ENCODE measurements around the gene SCNN1G. TPM values are rescaled to one million over a fixed set of nuclear protein-coding genes. Genes with fewer than 3 reads are reported as not detected.

SCNN1G gene
- total RNA-seq, 2 experiments from 2014 or later, result not detected

- POLR2A ChIA-PET, result no interaction called here
Observed at GRCh38 chr16:23254338-23254737, 71.8 kb downstream of the SCNN1G start.

GRCh38 chr16:23255000-23255399 lies 72.5 kb downstream of the SCNN1G start:
- Mint-ChIP-seq H3K4me3 (no peak overlapping the region), H3K4me1 (no peaks in the 10 kb centered on the region), H3K27me3 (peaks cover 5% of the 10 kb centered on the region), H3K9me3 (no peaks in the 10 kb centered on the region), H3K27ac (no peak overlapping the region), H3K36me3 (ENCODE audit: low read depth) (no peaks in the 10 kb centered on the region)
- CTCF ChIA-PET, result no interaction called here
- no peak for DNase-seq
- POLR2A ChIA-PET, result no interaction called here

More at GRCh38 chr16:23254338-23254737, 71.8 kb downstream of the SCNN1G start:
- Mint-ChIP-seq H3K27me3 (peaks cover 5% of the 10 kb centered on the region), H3K36me3 (ENCODE audit: low read depth) (no peaks in the 10 kb centered on the region), H3K9me3 (no peaks in the 10 kb centered on the region), H3K4me1 (no peaks in the 10 kb centered on the region), H3K4me3 (no peak overlapping the region), H3K27ac (no peak overlapping the region)
- no peak for DNase-seq
- CTCF ChIA-PET, result interaction anchor here (0.6 kb wide), 1 partner anchor 181 kb away, joined by 3 read pairs; no protein-coding TSS in a partner anchor

- H3K27me3 Mint-ChIP-seq, result peaks cover 5% of the 10 kb centered on the region
- H3K27ac Mint-ChIP-seq, result no peak overlapping the region
- no peaks in the 10 kb centered on the region for H3K9me3 Mint-ChIP-seq
- no peaks in the 10 kb centered on the region for H3K36me3 Mint-ChIP-seq (ENCODE audit: low read depth)
- ChIA-PET CTCF (no interaction called here), POLR2A (no interaction called here)
- H3K4me1 Mint-ChIP-seq, result no peaks in the 10 kb centered on the region
- DNase-seq, result no peak
- no peak overlapping the region for H3K4me3 Mint-ChIP-seq
Observed at GRCh38 chr16:23256440-23256839, 73.9 kb downstream of the SCNN1G start.

- peaks cover 7% of the 10 kb centered on the region for H3K27me3 Mint-ChIP-seq
- DNase-seq, result no peak
- no peaks in the 10 kb centered on the region for H3K4me1 Mint-ChIP-seq
- no peaks in the 10 kb centered on the region for H3K9me3 Mint-ChIP-seq
- no peaks in the 10 kb centered on the region for H3K36me3 Mint-ChIP-seq (ENCODE audit: low read depth)
- POLR2A ChIA-PET, result no interaction called here
- no peak overlapping the region for H3K27ac Mint-ChIP-seq
- CTCF ChIA-PET, result interaction anchor here (0.7 kb wide), 2 partner anchors 20 to 28 kb away, joined by 3 to 6 read pairs; no protein-coding TSS in a partner anchor
- no peak overlapping the region for H3K4me3 Mint-ChIP-seq
Observed at GRCh38 chr16:23257682-23258081, 75.1 kb downstream of the SCNN1G start.

DNA sequence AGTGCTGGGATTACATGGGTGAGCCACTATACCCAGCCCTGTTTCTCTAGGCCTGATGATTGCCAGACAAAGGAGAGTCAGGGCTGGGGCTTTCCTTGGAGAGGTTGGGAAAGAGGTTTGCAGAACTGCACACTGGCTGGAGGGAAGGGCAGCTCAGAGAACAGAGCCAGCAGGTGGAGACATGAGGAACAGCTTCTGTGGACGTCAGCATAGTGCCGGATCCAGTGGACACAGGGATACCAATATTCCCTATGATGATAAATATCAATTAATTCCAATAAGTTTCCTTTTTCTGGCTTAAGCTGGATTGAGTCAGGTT lies 76.3 kb downstream of the SCNN1G start:
- POLR2A ChIA-PET, result no interaction called here
- H3K4me3 Mint-ChIP-seq, result no peak overlapping the region
- no peak overlapping the region for H3K27ac Mint-ChIP-seq
- CTCF ChIA-PET, result no interaction called here
- H3K9me3 Mint-ChIP-seq, result no peaks in the 10 kb centered on the region
- no peaks in the 10 kb centered on the region for H3K4me1 Mint-ChIP-seq
- no peak for DNase-seq
- no peaks in the 10 kb centered on the region for H3K36me3 Mint-ChIP-seq (ENCODE audit: low read depth)
- H3K27me3 Mint-ChIP-seq, result peaks cover 7% of the 10 kb centered on the region

Other genes with a start within 250 kb of the SCNN1G start
- 1 to 10 TPM; 5.1 to 5.4 TPM for gene USP31, start 33.3 kb upstream of the SCNN1G start, total RNA-seq
- gene SCNN1B, start 119.6 kb downstream of the SCNN1G start, total RNA-seq, result not detected